Adrenal gland (tissue), 12 donors: ENCODE data around the gene THSD7B. TPM values are rescaled to one million over a fixed set of nuclear protein-coding genes. Genes with fewer than 3 reads are reported as not detected.

ENCODE experiments used
- DNase-seq, 7 donors: peaks; one replicate each; pipeline ENCODE4 v3.0.0-alpha.2; 2019 to 2020
- H3K27ac ChIP-seq, 5 donors: fragments of 200-600 bp; sonication (generic) in 4 of 5; 1 replicate in 3 of 5; 2 replicates in 2 of 5; pipeline versions ENCODE4 v1.5.1 to v1.8.0; 2016 to 2020; ENCODE audit warnings: mild to moderate bottlenecking in 1 of 5
- H3K27me3 ChIP-seq: fragments of 200-600 bp; 2 replicates; pipeline ENCODE4 v1.8.0; 2021
- H3K36me3 ChIP-seq, 2 donors: fragments of 200-600 bp; replicated peaks in 1 of 2; 1 replicate in 1 of 2; 2 replicates in 1 of 2; pipeline versions ENCODE4 v1.5.1 to v1.8.0; 2018 to 2022
- H3K4me1 ChIP-seq, 2 donors: fragments of 200-600 bp; replicated peaks in 1 of 2; 1 replicate in 1 of 2; 2 replicates in 1 of 2; pipeline versions ENCODE4 v1.5.1 to v1.8.0; 2018 to 2021
- H3K4me3 ChIP-seq, 4 donors: fragments of 200-600 bp; sonication (generic) in 3 of 4; one replicate each; pipeline ENCODE4 v1.5.1; 2016 to 2018
- H3K9me3 ChIP-seq, 3 donors: fragments of 200-600 bp; sonication (generic) in 1 of 3; replicated peaks in 1 of 3; 1 replicate in 2 of 3; 2 replicates in 1 of 3; pipeline versions ENCODE4 v1.5.1 to v1.8.0; 2016 to 2021
- POLR2A ChIP-seq, 2 donors: fragments of 450-650 bp; IDR thresholded peaks; one replicate each; pipeline ENCODE4 v1.6.1; 2017; ENCODE audit warnings: antibody characterized with exemption in 2 of 2, mild to moderate bottlenecking in 2 of 2, moderate library complexity in 1 of 2
- WGBS, 4 donors: extraction: QIAGEN DNeasy Blood & Tissue Kit in 2 of 4; methylation state at CpG; one replicate each; pipeline versions ENCODE4 v1.1.5 to v1.1.7; 2013 to 2017; 5-methylcytosine and 5-hydroxymethylcytosine counted together
- intact Hi-C, 2 donors: fragments of 100-400 bp; cut with DNase I; formaldehyde crosslinking; loops; one replicate each; pipeline versions ENCODE4 v1.14.1 to v1.15.0; 2022 to 2023
- polyA plus RNA-seq, 3 donors: library from polyadenylated mRNA; stranded (reverse); fragments of 200-250 nt in 2 of 3; fragments of 350-450 nt in 1 of 3; fragmentation: Illumina TruSeq in 1 of 3; extraction: RNeasy Lipid Tissue Mini Kit (QIAGEN cat#74804) in 1 of 3; gene quantifications; one replicate each; pipeline ENCODE4 v1.2.3, GENCODE V29; 2013 to 2014
- total RNA-seq, 9 donors: library from RNA; depleted of rRNA in 4 of 9; stranded (reverse); fragments of >200 nt in 4 of 9; fragments of 120-200 nt in 1 of 9; fragmentation: NEBNext Ultra II Directional in 1 of 9; extraction: Animal tissue kit (Norgen Biotek cat#: 25700) in 1 of 9; gene quantifications; one replicate each; pipeline versions ENCODE4 v1.1.0 to v1.2.4, GENCODE V29; 2013 to 2023
- TF ChIP-seq, protein P1 (sequence below), 6 experiments: fragments of 450-650 bp in 4 of 6; fragments of 200-600 bp in 2 of 6; sonication (generic) in 1 of 6; IDR thresholded peaks; 1 replicate in 5 of 6; 2 replicates in 1 of 6; pipeline versions ENCODE4 v1.5.1 to v1.8.0; 2016 to 2021; ENCODE audit warnings: antibody characterized with exemption in 6 of 6, mild to moderate bottlenecking in 2 of 6, moderate library complexity in 1 of 6
- donor health status: healthy with polysubstance abuse.
- donor health status: Bipolar disorder and iron deficiency.
- donor health status: DM: yes; HTN: yes; CAD: no.
- donor health status: DM: no; HTN: no; CAD: no.
- donor health status: DM: no; HTN: no; CAD: no.
- donor health status: DM: yes; HTN: yes; CAD: no.

The THSD7B gene
- total and polyA plus RNA-seq, 12 donors, result under 0.01 to 0.44 (median 0.12) TPM; not detected in 4

DNA sequence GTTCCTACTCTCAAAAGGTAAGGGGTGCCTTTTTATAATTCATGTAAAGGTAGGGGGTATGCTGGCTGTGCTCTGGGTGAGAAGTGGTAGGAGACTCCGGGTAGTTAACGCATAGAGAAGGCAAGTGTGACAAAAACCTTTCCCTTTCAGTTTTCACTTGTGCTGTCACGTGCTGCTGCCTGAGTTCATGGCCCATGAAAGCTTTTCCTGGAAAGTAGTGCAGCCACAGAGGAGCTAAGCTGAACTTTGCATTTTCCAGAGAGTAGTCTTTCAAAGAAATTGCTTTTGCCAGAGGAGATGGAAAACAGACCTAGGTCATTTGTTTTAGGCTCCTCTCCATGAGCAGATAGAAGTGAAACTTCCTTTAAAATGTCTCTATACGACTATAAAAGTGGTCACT lies 44.7 kb downstream of the THSD7B start:
- intact Hi-C loops, result no loop called here
- no peaks in the 10 kb centered on the region for H3K36me3 ChIP-seq
- 24 to 46% (median 44%) methylated on average over 4 of the region's 4 CpGs for WGBS, 4 donors
- H3K4me3 ChIP-seq, result no peak overlapping the region
- H3K27me3 ChIP-seq, result no peaks in the 10 kb centered on the region
- no peaks in the 10 kb centered on the region for H3K9me3 ChIP-seq
- TF ChIP-seq, protein P1, sequence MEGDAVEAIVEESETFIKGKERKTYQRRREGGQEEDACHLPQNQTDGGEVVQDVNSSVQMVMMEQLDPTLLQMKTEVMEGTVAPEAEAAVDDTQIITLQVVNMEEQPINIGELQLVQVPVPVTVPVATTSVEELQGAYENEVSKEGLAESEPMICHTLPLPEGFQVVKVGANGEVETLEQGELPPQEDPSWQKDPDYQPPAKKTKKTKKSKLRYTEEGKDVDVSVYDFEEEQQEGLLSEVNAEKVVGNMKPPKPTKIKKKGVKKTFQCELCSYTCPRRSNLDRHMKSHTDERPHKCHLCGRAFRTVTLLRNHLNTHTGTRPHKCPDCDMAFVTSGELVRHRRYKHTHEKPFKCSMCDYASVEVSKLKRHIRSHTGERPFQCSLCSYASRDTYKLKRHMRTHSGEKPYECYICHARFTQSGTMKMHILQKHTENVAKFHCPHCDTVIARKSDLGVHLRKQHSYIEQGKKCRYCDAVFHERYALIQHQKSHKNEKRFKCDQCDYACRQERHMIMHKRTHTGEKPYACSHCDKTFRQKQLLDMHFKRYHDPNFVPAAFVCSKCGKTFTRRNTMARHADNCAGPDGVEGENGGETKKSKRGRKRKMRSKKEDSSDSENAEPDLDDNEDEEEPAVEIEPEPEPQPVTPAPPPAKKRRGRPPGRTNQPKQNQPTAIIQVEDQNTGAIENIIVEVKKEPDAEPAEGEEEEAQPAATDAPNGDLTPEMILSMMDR (IDR thresholded peaks at IDR 0.05), result no peak
- no peak for TF ChIP-seq POLR2A (IDR thresholded peaks at IDR 0.05)
- DNase-seq, result no peak
- H3K4me1 ChIP-seq, result no peaks in the 10 kb centered on the region
- H3K27ac ChIP-seq, result no peak overlapping the region

DNA sequence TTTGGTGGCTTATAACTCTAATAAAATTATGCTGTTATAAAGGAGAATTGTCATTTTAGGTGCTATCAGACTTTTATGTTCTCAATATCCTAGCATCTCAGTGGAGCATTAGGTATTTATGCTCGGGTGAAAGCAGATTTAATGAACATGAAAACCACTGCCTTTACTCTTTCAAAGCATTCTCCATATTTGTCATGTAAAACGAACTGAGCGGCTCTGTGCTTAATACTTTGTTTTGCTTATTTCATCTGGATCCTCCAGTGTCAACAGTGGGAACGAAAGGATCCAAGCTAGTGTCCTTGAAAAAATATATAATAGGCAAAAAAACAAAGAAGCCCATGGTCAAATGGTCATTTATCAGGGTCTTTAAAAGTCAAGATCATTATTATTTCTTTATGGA lies 53.5 kb downstream of the THSD7B start:
- Histone ChIP-seq H3K27ac (no peak overlapping the region), H3K9me3 (no peaks in the 10 kb centered on the region), H3K36me3 (no peaks in the 10 kb centered on the region), H3K4me1 (no peaks in the 10 kb centered on the region), H3K4me3 (no peak overlapping the region), H3K27me3 (no peaks in the 10 kb centered on the region)
- WGBS, 4 donors, result 35 to 41% (median 36%) methylated on average over 4 of the region's 4 CpGs
- DNase-seq, result no peak
- intact Hi-C loops, result no loop called here
- TF ChIP-seq, protein P1 (IDR thresholded peaks at IDR 0.05), result no peak
- TF ChIP-seq POLR2A (IDR thresholded peaks at IDR 0.05), result no peak

DNA sequence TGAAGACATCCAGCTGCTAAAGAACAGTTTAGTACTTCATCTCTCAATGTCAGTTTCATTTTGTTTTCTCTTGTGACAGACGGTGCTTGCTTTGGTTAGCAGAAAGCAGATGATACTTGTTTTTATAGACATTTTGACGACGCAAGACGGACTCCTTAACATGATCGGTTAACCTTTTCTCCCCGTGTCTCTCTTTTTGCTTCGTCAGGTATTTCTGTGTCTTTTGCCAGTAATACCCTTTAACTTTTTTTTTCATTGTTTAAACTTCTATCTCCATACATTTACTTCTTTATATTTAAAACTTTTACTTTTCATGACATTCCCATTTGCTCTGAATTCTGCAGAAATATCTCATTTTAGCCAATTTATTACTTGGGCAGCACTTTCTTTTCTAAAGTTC lies 57.9 kb downstream of the THSD7B start:
- TF ChIP-seq, protein P1 (IDR thresholded peaks at IDR 0.05), result no peak
- no peak for TF ChIP-seq POLR2A (IDR thresholded peaks at IDR 0.05)
- Histone ChIP-seq H3K36me3 (no peaks in the 10 kb centered on the region), H3K27me3 (no peaks in the 10 kb centered on the region), H3K4me1 (no peaks in the 10 kb centered on the region), H3K4me3 (no peak overlapping the region), H3K9me3 (no peaks in the 10 kb centered on the region), H3K27ac (no peak overlapping the region)
- WGBS, 4 donors, result 57 to 67% (median 59%) methylated on average over 7 of the region's 7 CpGs
- intact Hi-C loops, result no loop called here
- no peak for DNase-seq

DNA sequence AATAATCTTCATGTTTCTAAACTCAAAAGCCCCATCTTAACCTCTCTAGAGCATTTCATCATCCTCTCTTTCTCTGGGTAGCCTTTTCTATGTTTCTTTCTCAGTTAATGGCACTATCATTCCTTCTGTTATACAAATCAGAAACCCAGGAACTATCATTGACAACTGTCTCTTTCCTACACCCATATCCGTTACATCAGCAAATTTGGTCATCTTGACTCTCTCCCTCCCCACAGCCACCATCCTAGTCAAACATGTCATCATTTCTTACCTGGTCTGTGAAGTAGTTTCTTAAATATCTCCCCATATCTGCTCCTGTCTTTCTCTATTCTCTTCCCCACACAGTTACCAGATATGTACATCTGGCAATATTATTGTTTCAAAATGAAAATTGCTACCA lies 62.8 kb downstream of the THSD7B start:
- TF ChIP-seq POLR2A (IDR thresholded peaks at IDR 0.05), result no peak
- TF ChIP-seq, protein P1 (IDR thresholded peaks at IDR 0.05), result no peak

More for the DNA sequence above, 62.8 kb downstream of the THSD7B start:
- intact Hi-C loops, result no loop called here
- Histone ChIP-seq H3K4me3 (no peak overlapping the region), H3K9me3 (no peaks in the 10 kb centered on the region), H3K27ac (no peak overlapping the region), H3K27me3 (no peaks in the 10 kb centered on the region), H3K4me1 (no peaks in the 10 kb centered on the region), H3K36me3 (no peaks in the 10 kb centered on the region)
- no peak for DNase-seq
- WGBS, 4 donors, result 80 to 88% (median 82%) methylated on average over 1 of the region's 1 CpG
